Motor neuron (in vitro differentiated cells): Measurements from ENCODE around the gene MTHFSD. TPM values are rescaled to one million over a fixed set of nuclear protein-coding genes. Genes with fewer than 3 reads are reported as not detected.

Experiments
- total RNA-seq, 8 experiments: library from RNA; unstranded; fragments of 300-600 nt; gene quantifications; 2 replicates each; pipeline versions ENCODE4 v1.2.3 to v1.2.4, GENCODE V29; 2022

MTHFSD gene
- total RNA-seq, 8 experiments from 2014 or later: 10.4 to 36.4 (median 19.4) TPM

Other genes starting within 250 kb of the MTHFSD start
- gene FOXF1, start 44.7 kb downstream of the MTHFSD start, total RNA-seq: under 1 TPM in 5 of 8 experiments, not detected in 3; 0.05 to 0.71 (median 0.17) TPM
- gene FOXC2, start 11.6 kb upstream of the MTHFSD start, total RNA-seq: 1 to 10 TPM in 1 of 8 experiments, under 1 TPM in 5, not detected in 2; 0.05 to 2.8 (median 0.19) TPM
- 10 to 100 TPM in 1 of 8 experiments, 1 to 10 TPM in 1, under 1 TPM in 5, not detected in 1; 0.09 to 12.6 (median 0.38) TPM for gene FOXL1, start 23.3 kb upstream of the MTHFSD start, total RNA-seq